Aorta (tissue), 5 donors: ENCODE measurements around the gene PRKD1. TPM values are rescaled to one million over a fixed set of nuclear protein-coding genes. Genes with fewer than 3 reads are reported as not detected.
"Not testable (repeated sequence)": the region's sequence is repeated elsewhere in the genome, so short reads cannot be mapped to it uniquely, and the experiment has no call there.

Experiments used
- ATAC-seq: fragments of 200-7000 bp; cut with Tn5 transposase; one replicate; pipeline ENCODE4 v1.9.1; 2022; ENCODE audit warnings: moderate library complexity; ENCODE audit not compliant: low FRiP score
- DNase-seq, 2 donors: peaks; one replicate each; pipeline ENCODE4 v3.0.0-alpha.2; 2020
- H3K27ac ChIP-seq, 2 donors: one replicate each; pipeline ENCODE4 v1.5.1; 2013; ENCODE audit warnings: low read length in 2 of 2, mild to moderate bottlenecking in 2 of 2, moderate library complexity in 2 of 2, control low read depth in 1 of 2, inconsistent platforms in 1 of 2, low read depth in 1 of 2
- H3K27me3 ChIP-seq, 2 donors: one replicate each; pipeline ENCODE4 v1.6.1; 2013; ENCODE audit warnings: control low read depth in 1 of 2, low read length in 1 of 2, mild to moderate bottlenecking in 1 of 2, moderate library complexity in 1 of 2; ENCODE audit not compliant: insufficient read depth in 2 of 2, control insufficient read depth in 1 of 2
- H3K36me3 ChIP-seq, 2 donors: one replicate each; pipeline ENCODE4 v1.6.1; 2013; ENCODE audit warnings: control low read depth in 1 of 2, low read length in 1 of 2, mild to moderate bottlenecking in 1 of 2; ENCODE audit not compliant: insufficient read depth in 2 of 2, control insufficient read depth in 1 of 2
- H3K4me1 ChIP-seq, 2 donors: one replicate each; pipeline ENCODE4 v1.6.1; 2013; ENCODE audit warnings: low read length in 2 of 2, control low read depth in 1 of 2, mild to moderate bottlenecking in 1 of 2, moderate library complexity in 1 of 2; ENCODE audit not compliant: insufficient read depth in 2 of 2, control insufficient read depth in 1 of 2
- H3K4me3 ChIP-seq, 2 donors: one replicate each; pipeline ENCODE4 v1.5.1; 2013; ENCODE audit warnings: low read length in 2 of 2, control low read depth in 1 of 2, mild to moderate bottlenecking in 1 of 2
- H3K9me3 ChIP-seq: one replicate; pipeline ENCODE4 v1.6.1; 2013; ENCODE audit warnings: mild to moderate bottlenecking, low read length; ENCODE audit not compliant: control insufficient read depth
- whole genome bisulfite sequencing, 2 donors: extraction: QIAGEN DNeasy Blood & Tissue Kit; methylation state at CpG; one replicate each; pipeline ENCODE4 v1.1.7; 2013; 5-methylcytosine and 5-hydroxymethylcytosine counted together
- intact Hi-C, 2 donors: fragments of 100-400 bp; cut with DNase I; formaldehyde crosslinking; loops; one replicate each; pipeline versions ENCODE4 v1.14.2 to v1.15.0; 2022
- polyA plus RNA-seq, 2 donors: library from polyadenylated mRNA; stranded (reverse); fragments of 200-250 nt; gene quantifications; one replicate each; pipeline ENCODE4 v1.2.3, GENCODE V29; 2013
- total RNA-seq, 2 donors: library from RNA; stranded (reverse); fragmentation: NEBNext Ultra II Directional; extraction: Animal tissue kit (Norgen Biotek cat#: 25700); gene quantifications; one replicate each; pipeline ENCODE4 v1.2.1, GENCODE V29; 2021
- donor health status: healthy with polysubstance abuse.
- donor health status: Bipolar disorder and iron deficiency.
- donor health status: DM: no; HTN: no; CAD: no.
- donor health status: DM: no; HTN: no; CAD: no.
- donor health status: DM: yes; HTN: yes; CAD: no.

Gene PRKD1
- total and polyA plus RNA-seq, 4 donors, result 6.9 to 27.9 (median 21.7) TPM

DNA sequence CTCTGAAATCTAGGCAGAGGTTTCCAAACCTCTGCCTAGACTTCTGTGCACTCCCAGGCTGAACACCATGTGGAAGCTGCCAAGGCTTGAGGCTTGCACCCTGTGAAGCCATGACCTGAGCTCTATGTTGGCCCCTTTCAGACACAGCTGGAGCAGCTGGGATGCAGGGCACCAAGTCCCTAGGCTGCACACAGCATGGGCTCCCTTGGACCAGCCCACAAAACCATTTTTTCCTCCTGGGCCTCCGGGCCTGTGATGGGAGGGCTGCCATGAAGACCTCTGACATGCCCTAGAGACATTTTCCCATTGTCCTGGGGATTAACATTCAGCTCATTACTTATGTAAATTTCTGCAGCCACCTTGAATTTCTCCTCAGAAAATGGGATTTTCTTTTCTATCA lies 88.0 kb downstream of the PRKD1 start:
- ATAC-seq, H3K36me3 ChIP-seq, DNase-seq, intact Hi-C loops, H3K4me1 ChIP-seq, H3K27me3 ChIP-seq, H3K4me3 ChIP-seq, H3K27ac ChIP-seq, H3K9me3 ChIP-seq: not testable (repeated sequence)
- WGBS, 2 donors, result 95 to 96% methylated on average over 1 of the region's 1 CpG

DNA sequence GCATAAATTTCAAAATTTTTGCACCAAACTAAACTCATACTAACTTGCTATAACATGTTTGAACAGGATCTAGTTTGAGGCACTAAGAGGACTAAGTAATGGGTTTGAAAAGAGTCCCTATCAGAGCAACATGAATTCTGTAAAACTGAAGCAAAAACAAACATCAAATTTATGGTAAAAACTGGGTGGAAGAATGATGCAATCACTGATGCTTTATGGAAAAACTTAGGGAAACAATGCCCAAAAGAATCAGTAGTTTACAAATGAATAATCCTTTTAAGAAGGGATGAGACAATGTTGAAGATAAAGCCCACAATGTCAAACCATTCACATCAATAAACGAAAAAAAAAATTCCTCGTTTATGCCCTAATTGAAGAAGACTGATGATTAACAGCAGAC lies 88.9 kb downstream of the PRKD1 start:
- ATAC-seq, result no peak
- no peak for DNase-seq
- intact Hi-C loops, result no loop called here
- Histone ChIP-seq H3K4me1 (peaks cover 0 to 4% of the 10 kb centered on the region in 2 donors), H3K4me3 (no peak overlapping the region), H3K9me3 (peaks cover 2% of the 10 kb centered on the region), H3K27me3 (no peaks in the 10 kb centered on the region), H3K36me3 (no peaks in the 10 kb centered on the region), H3K27ac (no peak overlapping the region)
- 78 to 96% methylated on average over 2 of the region's 2 CpGs for WGBS, 2 donors

GRCh38 chr14:29836395-29836794 lies 91.3 kb downstream of the PRKD1 start:
- intact Hi-C loops, result no loop called here
- H3K27me3 ChIP-seq, result no peaks in the 10 kb centered on the region
- H3K27ac ChIP-seq, result no peak overlapping the region
- peaks cover 2% of the 10 kb centered on the region for H3K9me3 ChIP-seq
- 80 to 88% methylated on average over 2 of the region's 2 CpGs for WGBS, 2 donors
- no peak overlapping the region for H3K4me3 ChIP-seq
- no peaks in the 10 kb centered on the region for H3K36me3 ChIP-seq
- DNase-seq (no peak), ATAC-seq (no peak)
- no peaks in the 10 kb centered on the region for H3K4me1 ChIP-seq

DNA sequence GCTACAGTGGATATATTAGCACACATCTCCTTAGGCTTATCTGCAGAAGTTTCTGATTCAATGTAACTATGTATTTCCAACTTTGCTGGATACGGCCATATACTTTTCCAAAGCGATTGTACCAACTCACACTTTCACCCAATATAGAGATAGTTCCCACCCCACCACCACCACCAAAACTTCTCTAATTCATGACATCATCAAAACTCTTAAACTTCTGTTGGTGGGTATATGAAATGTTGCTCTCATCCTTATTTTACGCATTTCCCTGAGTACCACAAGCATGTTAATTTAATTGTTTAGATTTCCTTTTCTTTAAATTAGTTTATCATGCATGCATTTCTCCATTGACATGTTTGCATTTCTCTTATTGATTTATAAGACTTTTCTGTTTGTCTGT lies 95.6 kb downstream of the PRKD1 start:
- Histone ChIP-seq H3K27me3 (no peaks in the 10 kb centered on the region), H3K4me1 (no peaks in the 10 kb centered on the region), H3K27ac (no peak overlapping the region), H3K9me3 (no peaks in the 10 kb centered on the region), H3K4me3 (no peak overlapping the region), H3K36me3 (no peaks in the 10 kb centered on the region)
- DNase-seq, result no peak
- no peak for ATAC-seq
- intact Hi-C loops, result no loop called here
- 97 to 98% methylated on average over 3 of the region's 3 CpGs for WGBS, 2 donors

GRCh38 chr14:29829851-29830250 lies 97.8 kb downstream of the PRKD1 start:
- no peaks in the 10 kb centered on the region for H3K36me3 ChIP-seq
- DNase-seq (no peak), ATAC-seq (no peak)
- H3K4me3 ChIP-seq, result no peak overlapping the region
- no peak overlapping the region for H3K27ac ChIP-seq
- 96 to 97% methylated on average over 2 of the region's 2 CpGs for WGBS, 2 donors
- H3K27me3 ChIP-seq, result no peaks in the 10 kb centered on the region
- no peaks in the 10 kb centered on the region for H3K4me1 ChIP-seq
- intact Hi-C loops, result no loop called here
- no peaks in the 10 kb centered on the region for H3K9me3 ChIP-seq

- WGBS, 2 donors, result 40 to 47% methylated on average over 5 of the region's 5 CpGs
- Histone ChIP-seq H3K27ac (no peak overlapping the region), H3K36me3 (no peaks in the 10 kb centered on the region), H3K9me3 (no peaks in the 10 kb centered on the region), H3K4me3 (no peak overlapping the region), H3K27me3 (no peaks in the 10 kb centered on the region), H3K4me1 (peaks cover 2 to 9% of the 10 kb centered on the region in 2 donors)
- no peak for ATAC-seq
- intact Hi-C loops, result no loop called here
- DNase-seq, result no peak
These were observed 103.8 kb downstream of the PRKD1 start for GRCh38 chr14:29823816-29824215.

- Histone ChIP-seq H3K4me1 (peaks cover 2 to 9% of the 10 kb centered on the region in 2 donors), H3K36me3 (no peaks in the 10 kb centered on the region), H3K27me3 (no peaks in the 10 kb centered on the region), H3K27ac (no peak overlapping the region), H3K9me3 (no peaks in the 10 kb centered on the region), H3K4me3 (no peak overlapping the region)
- intact Hi-C loops, result no loop called here
- ATAC-seq, result no peak
- DNase-seq, result no peak
These were observed 105.3 kb downstream of the PRKD1 start for GRCh38 chr14:29822430-29822709.

DNA sequence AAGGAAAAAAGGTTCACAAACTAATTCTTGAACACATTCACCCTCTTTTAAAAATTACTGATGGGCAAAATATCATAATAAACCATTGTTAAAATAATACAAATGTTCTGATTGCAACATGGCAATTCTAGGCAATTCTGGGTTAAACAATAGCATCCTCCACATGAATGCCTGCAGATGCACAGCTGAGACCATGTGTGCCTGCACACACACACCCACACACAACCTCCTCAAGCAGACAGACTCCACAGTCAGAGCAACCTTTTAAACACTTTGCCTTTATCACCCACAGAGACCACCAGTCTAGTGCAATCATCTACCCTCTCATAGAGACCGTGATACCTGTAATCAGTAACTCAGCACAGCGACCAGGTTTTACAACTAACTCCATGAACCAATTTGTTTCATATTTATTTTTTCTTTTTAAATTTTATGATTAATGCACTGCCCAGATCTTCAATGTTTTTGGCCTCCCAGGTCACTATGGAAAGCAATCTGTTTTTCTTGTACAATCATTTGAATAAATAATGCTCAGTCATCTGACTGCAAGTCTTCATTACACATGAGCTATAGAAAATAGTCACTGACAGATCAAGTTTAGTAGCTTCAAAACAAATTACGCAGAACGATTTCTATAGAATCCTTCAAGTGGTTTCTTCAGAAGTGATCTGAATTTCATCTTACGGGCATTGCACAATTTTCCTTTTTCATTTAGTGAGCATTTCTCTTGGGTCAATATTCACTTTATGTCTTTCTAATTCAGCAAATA lies 105.8 kb downstream of the PRKD1 start:
- peaks cover 2 to 9% of the 10 kb centered on the region in 2 donors for H3K4me1 ChIP-seq
- DNase-seq (no peak), ATAC-seq (no peak)
- H3K4me3 ChIP-seq, result no peak overlapping the region
- no peaks in the 10 kb centered on the region for H3K9me3 ChIP-seq
- no peaks in the 10 kb centered on the region for H3K36me3 ChIP-seq
- no peaks in the 10 kb centered on the region for H3K27me3 ChIP-seq
- WGBS, 2 donors, result 83 to 88% methylated on average over 5 of the region's 5 CpGs
- no peak overlapping the region for H3K27ac ChIP-seq
- intact Hi-C loops, result no loop called here

- DNase-seq, result no peak
- WGBS, 2 donors, result 67 to 75% methylated on average over 2 of the region's 2 CpGs
- Histone ChIP-seq H3K9me3 (no peaks in the 10 kb centered on the region), H3K4me1 (peaks cover 2 to 9% of the 10 kb centered on the region in 2 donors), H3K4me3 (no peak overlapping the region), H3K27ac (no peak overlapping the region), H3K36me3 (no peaks in the 10 kb centered on the region), H3K27me3 (no peaks in the 10 kb centered on the region)
- intact Hi-C loops, result no loop called here
- no peak for ATAC-seq
These were observed 106.4 kb downstream of the PRKD1 start for GRCh38 chr14:29821242-29821641.
